ENCODE data around the gene GOSR1. TPM values are rescaled to one million over a fixed set of nuclear protein-coding genes. Genes with fewer than 3 reads are reported as not detected.
"Not testable (repeated sequence)": the region's sequence is repeated elsewhere in the genome, so short reads cannot be mapped to it uniquely, and the experiment has no call there.

GOSR1 gene
- total RNA-seq, 1 donor from 2014 or later, result 15.0 TPM

DNA sequence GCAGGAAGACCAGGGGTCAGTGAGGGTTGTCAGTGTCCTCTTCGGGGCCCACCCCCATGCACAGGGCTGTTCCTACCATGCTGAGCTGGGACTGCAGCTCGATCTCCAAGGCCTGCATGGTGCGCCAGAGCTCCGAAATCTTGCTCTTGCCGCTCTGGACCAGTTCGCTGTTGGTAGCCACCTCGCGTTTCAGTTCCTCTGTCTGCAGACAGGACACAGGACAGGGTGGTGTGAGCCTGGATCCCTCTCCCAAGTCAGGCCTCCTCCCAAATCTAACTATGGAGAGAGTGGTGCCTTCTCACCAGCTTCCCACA lies 90.9 kb downstream of the GOSR1 start:
- no peaks in the 10 kb centered on the region for H3K36me3 ChIP-seq
- intact Hi-C loops (cut with DNase I), result no loop called here
- H3K27ac ChIP-seq, result no peak overlapping the region
- no peaks in the 10 kb centered on the region for H3K4me1 ChIP-seq
- no peaks in the 10 kb centered on the region for H3K9me3 ChIP-seq
- DNase-seq (ENCODE audit: extremely low spot score in 2 of 2), result no peak
- TF ChIP-seq, protein P1, sequence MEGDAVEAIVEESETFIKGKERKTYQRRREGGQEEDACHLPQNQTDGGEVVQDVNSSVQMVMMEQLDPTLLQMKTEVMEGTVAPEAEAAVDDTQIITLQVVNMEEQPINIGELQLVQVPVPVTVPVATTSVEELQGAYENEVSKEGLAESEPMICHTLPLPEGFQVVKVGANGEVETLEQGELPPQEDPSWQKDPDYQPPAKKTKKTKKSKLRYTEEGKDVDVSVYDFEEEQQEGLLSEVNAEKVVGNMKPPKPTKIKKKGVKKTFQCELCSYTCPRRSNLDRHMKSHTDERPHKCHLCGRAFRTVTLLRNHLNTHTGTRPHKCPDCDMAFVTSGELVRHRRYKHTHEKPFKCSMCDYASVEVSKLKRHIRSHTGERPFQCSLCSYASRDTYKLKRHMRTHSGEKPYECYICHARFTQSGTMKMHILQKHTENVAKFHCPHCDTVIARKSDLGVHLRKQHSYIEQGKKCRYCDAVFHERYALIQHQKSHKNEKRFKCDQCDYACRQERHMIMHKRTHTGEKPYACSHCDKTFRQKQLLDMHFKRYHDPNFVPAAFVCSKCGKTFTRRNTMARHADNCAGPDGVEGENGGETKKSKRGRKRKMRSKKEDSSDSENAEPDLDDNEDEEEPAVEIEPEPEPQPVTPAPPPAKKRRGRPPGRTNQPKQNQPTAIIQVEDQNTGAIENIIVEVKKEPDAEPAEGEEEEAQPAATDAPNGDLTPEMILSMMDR (IDR thresholded peaks at IDR 0.05), result no peak
- TF ChIP-seq POLR2AphosphoS5 (IDR thresholded peaks at IDR 0.05; ENCODE audit: insufficient read depth in 1 of 2, low read depth in 1 of 2) (no peak), POLR2A (IDR thresholded peaks at IDR 0.05) (no peak)
- H3K4me3 ChIP-seq, result no peak overlapping the region
- no peaks in the 10 kb centered on the region for H3K27me3 ChIP-seq

DNA sequence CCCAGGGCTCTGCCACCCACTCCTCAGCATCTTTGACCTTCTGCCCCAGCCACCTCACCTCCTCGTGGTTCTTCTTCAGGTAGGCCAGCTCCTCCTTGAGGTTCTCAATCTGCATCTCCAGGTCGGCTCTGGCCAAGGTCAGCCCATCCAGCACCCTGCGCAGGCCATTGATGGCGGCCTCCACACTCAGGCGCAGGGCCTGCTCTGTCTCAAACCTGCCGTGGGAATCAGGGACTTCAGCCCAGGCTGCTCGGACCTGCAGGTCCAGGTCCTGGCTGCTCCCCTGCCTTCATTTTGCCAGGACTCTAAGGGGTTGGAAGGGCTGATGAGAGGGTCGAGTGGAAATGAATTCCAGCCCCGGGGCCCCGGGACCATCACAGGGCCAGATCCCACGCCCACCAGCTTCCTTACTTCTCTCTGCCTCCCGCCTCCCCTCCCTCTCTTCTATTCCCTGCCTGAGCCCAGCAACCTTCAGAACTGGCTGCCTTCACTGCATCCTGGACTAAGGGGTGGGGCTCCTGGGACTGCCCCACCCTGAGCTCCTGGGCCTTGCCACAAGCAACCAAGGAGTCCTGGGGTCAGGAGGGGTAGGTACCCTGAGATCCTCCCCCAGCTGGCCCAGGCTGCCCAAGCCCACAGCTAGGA lies 92.4 kb downstream of the GOSR1 start:
- H3K36me3 ChIP-seq; H3K27ac ChIP-seq; H3K9me3 ChIP-seq; H3K4me3 ChIP-seq; intact Hi-C loops (cut with DNase I); H3K27me3 ChIP-seq; DNase-seq (ENCODE audit: extremely low spot score in 2 of 2); H3K4me1 ChIP-seq: not testable (repeated sequence)

DNA sequence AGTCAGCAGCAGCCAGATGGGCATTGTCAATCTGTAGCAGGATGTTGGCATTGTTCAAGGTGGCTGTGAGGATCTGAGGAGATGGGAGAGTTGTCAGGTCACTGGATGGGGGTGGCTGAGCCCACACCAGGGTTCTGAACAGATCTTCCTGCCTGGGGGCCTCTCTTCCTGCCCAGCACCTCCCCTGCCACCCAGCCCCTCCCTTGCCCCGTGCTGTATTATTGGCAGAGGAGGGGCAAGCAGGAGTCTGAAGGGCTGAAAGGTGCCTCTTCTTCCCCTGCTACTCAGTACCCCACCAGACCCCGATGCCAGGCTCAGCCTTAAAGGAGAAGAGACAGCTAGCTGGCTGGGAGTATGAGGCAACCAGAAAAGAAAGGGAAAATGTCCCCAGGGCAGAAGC lies 93.0 kb downstream of the GOSR1 start:
- no peak overlapping the region for H3K4me3 ChIP-seq
- no peaks in the 10 kb centered on the region for H3K27me3 ChIP-seq
- intact Hi-C loops (cut with DNase I), result no loop called here
- no peak for TF ChIP-seq POLR2AphosphoS5 (IDR thresholded peaks at IDR 0.05; ENCODE audit: insufficient read depth in 1 of 2, low read depth in 1 of 2)
- TF ChIP-seq POLR2A (IDR thresholded peaks at IDR 0.05), result no peak
- TF ChIP-seq, protein P1 (IDR thresholded peaks at IDR 0.05), result no peak
- no peaks in the 10 kb centered on the region for H3K9me3 ChIP-seq
- H3K27ac ChIP-seq, result no peak overlapping the region
- H3K36me3 ChIP-seq, result no peaks in the 10 kb centered on the region
- H3K4me1 ChIP-seq, result no peaks in the 10 kb centered on the region
- DNase-seq (ENCODE audit: extremely low spot score in 2 of 2), result no peak

DNA sequence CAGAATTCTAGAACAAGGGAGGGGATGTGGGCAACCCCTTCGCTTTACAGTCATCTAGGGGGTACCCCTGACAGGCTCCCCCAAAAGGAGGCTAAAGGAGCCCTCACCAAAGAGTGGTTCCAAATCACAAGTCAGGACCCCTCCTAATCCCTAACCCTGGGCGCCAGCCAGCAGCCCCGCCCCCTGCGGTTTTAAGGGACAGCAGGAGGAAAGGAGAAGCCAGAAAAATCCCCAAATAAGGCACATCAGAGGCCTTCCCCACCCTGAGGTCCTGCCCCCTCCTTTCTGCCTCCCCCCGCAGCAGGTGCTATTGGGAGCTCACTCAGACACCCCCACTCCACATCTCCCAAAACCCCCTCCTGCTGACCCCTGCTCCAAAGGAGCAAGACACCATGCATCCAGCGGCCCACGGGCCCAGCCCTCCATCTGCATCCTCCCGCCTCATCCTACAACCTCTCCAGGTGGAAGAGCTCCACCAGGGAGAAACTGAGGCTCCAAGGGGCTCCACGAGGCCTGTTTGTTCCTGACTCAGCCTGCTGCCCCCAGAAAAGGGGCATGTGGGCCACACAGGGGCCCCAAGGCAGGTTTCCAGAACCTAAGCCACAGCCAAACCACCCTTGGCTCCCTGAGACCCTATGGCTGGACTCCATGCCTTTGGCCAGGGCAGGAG lies 93.5 kb downstream of the GOSR1 start:
- H3K4me3 ChIP-seq, result no peak overlapping the region
- DNase-seq (ENCODE audit: extremely low spot score in 2 of 2), result no peak
- H3K27me3 ChIP-seq, result no peaks in the 10 kb centered on the region
- H3K27ac ChIP-seq, result no peak overlapping the region
- TF ChIP-seq POLR2AphosphoS5 (IDR thresholded peaks at IDR 0.05; ENCODE audit: insufficient read depth in 1 of 2, low read depth in 1 of 2), result no peak
- TF ChIP-seq, protein P1 (IDR thresholded peaks at IDR 0.05), result no peak
- TF ChIP-seq POLR2A (IDR thresholded peaks at IDR 0.05), result no peak
- no peaks in the 10 kb centered on the region for H3K9me3 ChIP-seq
- intact Hi-C loops (cut with DNase I), result no loop called here
- H3K4me1 ChIP-seq, result no peaks in the 10 kb centered on the region
- no peaks in the 10 kb centered on the region for H3K36me3 ChIP-seq

DNA sequence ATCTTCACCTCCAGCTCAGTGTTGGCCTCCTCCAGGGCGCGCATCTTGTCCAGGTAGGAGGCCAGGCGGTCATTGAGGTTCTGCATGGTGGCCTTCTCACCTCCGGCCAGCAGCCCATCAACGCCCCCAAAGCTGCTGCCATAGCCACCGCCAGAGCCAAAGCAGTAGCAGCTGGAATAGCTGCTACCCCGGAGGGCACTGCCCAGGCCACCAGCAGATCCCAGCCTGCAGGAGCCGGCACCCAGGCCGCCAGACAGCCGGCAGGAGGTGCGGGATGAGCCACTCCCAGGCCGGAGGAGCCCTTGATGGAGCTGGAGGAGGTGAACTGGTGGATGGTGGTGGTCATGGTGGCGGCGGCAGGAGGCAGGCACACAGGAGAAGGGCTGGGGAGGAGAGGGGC lies 94.2 kb downstream of the GOSR1 start:
- DNase-seq (ENCODE audit: extremely low spot score in 2 of 2); intact Hi-C loops (cut with DNase I); H3K9me3 ChIP-seq; H3K4me3 ChIP-seq; H3K4me1 ChIP-seq; H3K27me3 ChIP-seq; H3K36me3 ChIP-seq; H3K27ac ChIP-seq: not testable (repeated sequence)

DNA sequence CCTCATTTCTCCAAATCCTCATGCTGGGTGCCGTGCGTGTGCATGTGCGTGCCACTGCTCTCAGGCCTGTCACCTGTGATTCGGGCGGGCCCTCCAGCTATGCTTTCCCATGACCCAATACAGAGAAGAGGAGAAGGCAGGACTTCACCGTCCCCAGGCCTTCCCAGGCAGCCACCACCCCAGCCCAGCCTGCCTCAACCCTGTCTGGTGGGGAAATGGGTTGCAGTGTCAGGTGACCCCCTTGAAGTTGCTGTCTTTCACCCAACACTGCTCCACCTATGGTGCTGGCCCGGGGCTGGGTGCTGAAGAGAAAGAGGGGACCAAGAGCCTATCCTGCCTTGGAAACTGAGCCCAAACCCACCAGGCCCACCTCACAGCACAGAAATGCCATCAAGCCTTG lies 94.7 kb downstream of the GOSR1 start:
- DNase-seq (ENCODE audit: extremely low spot score in 2 of 2), result no peak
- intact Hi-C loops (cut with DNase I), result no loop called here

DNA sequence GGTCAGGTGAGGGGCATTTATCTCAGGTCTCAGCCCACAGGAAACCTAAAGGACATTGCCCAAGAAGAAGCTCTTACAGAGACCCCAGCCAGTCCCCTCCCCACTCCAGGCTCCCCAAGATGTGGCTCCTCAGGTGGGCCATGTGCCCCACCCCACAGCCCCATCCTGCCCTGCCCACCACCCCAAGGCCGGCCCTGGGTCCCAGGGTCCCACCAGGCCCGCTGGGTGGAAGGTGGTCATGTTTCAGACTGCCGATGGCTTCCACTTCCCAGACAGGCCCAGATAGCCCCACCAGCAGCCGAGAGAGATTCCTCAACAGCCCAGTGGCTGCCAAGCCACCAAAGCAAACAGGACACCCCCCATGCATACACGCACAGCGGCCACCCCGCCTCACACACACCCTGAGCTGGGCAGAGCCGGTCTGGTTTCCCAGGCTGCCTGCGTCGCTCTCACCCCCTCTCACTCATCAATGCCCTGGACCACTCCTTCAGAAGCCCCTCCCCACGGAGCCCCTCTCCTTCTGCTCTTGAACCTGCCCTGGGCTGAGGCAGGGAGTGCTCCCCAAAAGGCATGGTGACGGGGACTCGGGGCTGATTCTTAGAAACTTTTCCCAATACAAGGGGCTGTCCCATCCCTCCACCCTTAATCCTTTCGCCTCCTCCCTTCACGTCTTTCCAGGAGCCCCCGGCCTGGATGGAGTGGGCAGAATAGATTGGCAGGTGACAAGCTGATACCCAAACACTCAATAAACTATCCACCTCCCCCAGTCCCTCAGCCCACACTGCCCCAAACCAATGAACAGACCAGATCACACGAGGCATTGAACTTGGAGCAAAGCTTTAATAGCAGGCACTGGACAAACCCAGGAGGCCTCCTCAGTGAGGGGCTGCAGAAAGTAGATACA lies 95.7 kb downstream of the GOSR1 start:
- H3K9me3 ChIP-seq; intact Hi-C loops (cut with DNase I); DNase-seq (ENCODE audit: extremely low spot score in 2 of 2); H3K27me3 ChIP-seq; H3K4me1 ChIP-seq; H3K27ac ChIP-seq; H3K4me3 ChIP-seq; H3K36me3 ChIP-seq: not testable (repeated sequence)

More for the DNA sequence above, 94.7 kb downstream of the GOSR1 start:
- H3K36me3 ChIP-seq, result no peaks in the 10 kb centered on the region
- H3K9me3 ChIP-seq, result no peaks in the 10 kb centered on the region
- no peaks in the 10 kb centered on the region for H3K27me3 ChIP-seq
- TF ChIP-seq POLR2AphosphoS5 (IDR thresholded peaks at IDR 0.05; ENCODE audit: insufficient read depth in 1 of 2, low read depth in 1 of 2), result no peak
- TF ChIP-seq POLR2A (IDR thresholded peaks at IDR 0.05), result no peak
- TF ChIP-seq, protein P1 (IDR thresholded peaks at IDR 0.05), result no peak
- H3K4me1 ChIP-seq, result no peaks in the 10 kb centered on the region
- H3K27ac ChIP-seq, result no peak overlapping the region
- no peak overlapping the region for H3K4me3 ChIP-seq

Measured in vagina (tissue), 2 donors.